CD4-positive, alpha-beta T cell treated with Interleukin-15 for 1 hour (primary cell): ENCODE results near the gene CHPF2.

Experiments
- DNase-seq: peaks from one replicate; pipeline ENCODE4 v3.0.0-alpha.2; 2020

CHPF2 gene

GRCh38 chr7:151271699-151272355 lies 39.5 kb downstream of the CHPF2 start:
- DNase-seq = peak; percentile 49

GRCh38 chr7:151272405-151272804 lies 40.1 kb downstream of the CHPF2 start:
- DNase-seq = no peak

- no peak for DNase-seq
Measured at GRCh38 chr7:151272877-151273276, 40.6 kb downstream of the CHPF2 start.

GRCh38 chr7:151273651-151274390 lies 41.5 kb downstream of the CHPF2 start:
- peak; percentile 36 for DNase-seq

GRCh38 chr7:151274396-151274795 lies 42.1 kb downstream of the CHPF2 start:
- DNase-seq = no peak

- no peak for DNase-seq
Measured at GRCh38 chr7:151274936-151275812, 42.9 kb downstream of the CHPF2 start.

GRCh38 chr7:151275813-151276577 lies 43.7 kb downstream of the CHPF2 start:
- peak; percentile 37 for DNase-seq

- DNase-seq = peak; percentile 52
Measured at GRCh38 chr7:151276666-151277590, 44.6 kb downstream of the CHPF2 start.

GRCh38 chr7:151277631-151278030 lies 45.3 kb downstream of the CHPF2 start:
- DNase-seq = no peak

GRCh38 chr7:151278949-151279348 lies 46.7 kb downstream of the CHPF2 start:
- DNase-seq = no peak

GRCh38 chr7:151279868-151280267 lies 47.6 kb downstream of the CHPF2 start:
- DNase-seq = no peak

- no peak for DNase-seq
Measured at GRCh38 chr7:151280388-151281019, 48.2 kb downstream of the CHPF2 start.

GRCh38 chr7:151281686-151282085 lies 49.4 kb downstream of the CHPF2 start:
- DNase-seq = no peak

GRCh38 chr7:151282111-151282510 lies 49.8 kb downstream of the CHPF2 start:
- DNase-seq = no peak

- no peak for DNase-seq
Measured at GRCh38 chr7:151283302-151283701, 51.0 kb downstream of the CHPF2 start.

- no peak for DNase-seq
Measured at GRCh38 chr7:151286148-151286547, 53.9 kb downstream of the CHPF2 start.
